Measurements from ENCODE around the gene TSHZ3. TPM values are rescaled to one million over a fixed set of nuclear protein-coding genes. Genes with fewer than 3 reads are reported as not detected.

Gene TSHZ3
- total RNA-seq, 1 donor from 2014 or later: 6.1 TPM

GRCh38 chr19:31352782-31353651, 3.8 kb upstream of the TSHZ3 start:
- H3K4me3 Mint-ChIP-seq (ENCODE audit: unreplicated experiment): peak overlapping the region; percentile 71
- no peaks in the 10 kb centered on the region for H3K9me3 Mint-ChIP-seq (ENCODE audit: unreplicated experiment)
- peak; percentile 64 for TF ChIP-seq EZH2 (IDR thresholded peaks at IDR 0.05; ENCODE audit: insufficient read depth, low read length)
- TF ChIP-seq, protein P1, sequence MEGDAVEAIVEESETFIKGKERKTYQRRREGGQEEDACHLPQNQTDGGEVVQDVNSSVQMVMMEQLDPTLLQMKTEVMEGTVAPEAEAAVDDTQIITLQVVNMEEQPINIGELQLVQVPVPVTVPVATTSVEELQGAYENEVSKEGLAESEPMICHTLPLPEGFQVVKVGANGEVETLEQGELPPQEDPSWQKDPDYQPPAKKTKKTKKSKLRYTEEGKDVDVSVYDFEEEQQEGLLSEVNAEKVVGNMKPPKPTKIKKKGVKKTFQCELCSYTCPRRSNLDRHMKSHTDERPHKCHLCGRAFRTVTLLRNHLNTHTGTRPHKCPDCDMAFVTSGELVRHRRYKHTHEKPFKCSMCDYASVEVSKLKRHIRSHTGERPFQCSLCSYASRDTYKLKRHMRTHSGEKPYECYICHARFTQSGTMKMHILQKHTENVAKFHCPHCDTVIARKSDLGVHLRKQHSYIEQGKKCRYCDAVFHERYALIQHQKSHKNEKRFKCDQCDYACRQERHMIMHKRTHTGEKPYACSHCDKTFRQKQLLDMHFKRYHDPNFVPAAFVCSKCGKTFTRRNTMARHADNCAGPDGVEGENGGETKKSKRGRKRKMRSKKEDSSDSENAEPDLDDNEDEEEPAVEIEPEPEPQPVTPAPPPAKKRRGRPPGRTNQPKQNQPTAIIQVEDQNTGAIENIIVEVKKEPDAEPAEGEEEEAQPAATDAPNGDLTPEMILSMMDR (IDR thresholded peaks at IDR 0.05; ENCODE audit: insufficient read depth, low read depth, low read length): no peak
- H3K9me3 ChIP-seq (ENCODE audit: insufficient read depth, low read depth, low read length): no peaks in the 10 kb centered on the region
- DNase-seq (ENCODE audit: low read depth) (no peak), FAIRE-seq (no peak)
- H3K27me3 Mint-ChIP-seq (ENCODE audit: low read depth, unreplicated experiment): peaks cover 53% of the 10 kb centered on the region
- peak overlapping the region; percentile 96 for H3K4me2 ChIP-seq (ENCODE audit: low read length)
- peaks cover 49% of the 10 kb centered on the region for H3K27me3 ChIP-seq (ENCODE audit: insufficient read depth, low read length)
- no peak overlapping the region for H2AFZ ChIP-seq (ENCODE audit: low read depth, low read length)
- H3K79me2 ChIP-seq (ENCODE audit: insufficient read depth, low read length): peaks cover 33% of the 10 kb centered on the region
- peaks cover 25% of the 10 kb centered on the region for H3K4me1 ChIP-seq (ENCODE audit: insufficient read depth, low read length)
- peak overlapping the region; percentile 82 for H3K4me3 ChIP-seq (ENCODE audit: insufficient read depth, low read depth, low read length)
- no peaks in the 10 kb centered on the region for H3K36me3 ChIP-seq (ENCODE audit: insufficient read depth, low read length)
- H4K20me1 ChIP-seq (ENCODE audit: insufficient read depth, low read length): peaks cover 61% of the 10 kb centered on the region
- H3K27ac ChIP-seq (ENCODE audit: low read depth, low read length): no peak overlapping the region
- H3K27ac Mint-ChIP-seq (ENCODE audit: unreplicated experiment): peak overlapping the region; percentile 75
- peaks cover 24% of the 10 kb centered on the region for H3K4me1 Mint-ChIP-seq (ENCODE audit: low read depth, unreplicated experiment)
- H3K36me3 Mint-ChIP-seq (ENCODE audit: low read depth, unreplicated experiment): no peaks in the 10 kb centered on the region
- no peak overlapping the region for H3K9ac ChIP-seq (ENCODE audit: low read length)

DNA sequence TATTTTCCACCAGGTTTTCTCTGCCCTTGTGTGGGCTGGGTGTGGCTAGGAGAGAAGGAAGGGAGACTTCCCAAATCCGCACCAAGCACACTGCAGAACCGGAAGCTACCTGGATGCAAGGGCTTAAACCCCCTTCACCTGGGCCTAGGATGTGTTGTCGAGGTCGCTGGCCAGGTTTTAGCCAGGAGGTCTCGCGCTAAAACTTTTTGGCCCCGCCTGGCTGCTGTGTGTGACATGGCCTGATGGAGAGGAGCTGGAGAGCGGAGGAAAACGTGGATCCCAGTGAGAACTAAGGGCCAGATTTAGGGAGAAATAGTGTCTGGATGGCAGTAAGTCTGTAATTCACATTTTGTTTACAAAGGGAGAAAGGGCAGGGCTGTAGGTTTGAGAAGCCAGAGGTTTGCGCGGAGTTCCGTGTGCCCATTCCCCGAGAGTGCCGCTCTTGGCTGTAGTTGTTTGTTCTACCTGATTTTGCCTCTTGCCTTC, 3.1 kb upstream of the TSHZ3 start:
- H3K27me3 ChIP-seq (ENCODE audit: insufficient read depth, low read length): peaks cover 43% of the 10 kb centered on the region

More for the DNA sequence above, 3.1 kb upstream of the TSHZ3 start:
- TF ChIP-seq, protein P1 (IDR thresholded peaks at IDR 0.05; ENCODE audit: insufficient read depth, low read depth, low read length): no peak
- no peak for TF ChIP-seq EZH2 (IDR thresholded peaks at IDR 0.05; ENCODE audit: insufficient read depth, low read length)
- peak overlapping the region; percentile 75 for H3K27ac Mint-ChIP-seq (ENCODE audit: unreplicated experiment)
- Histone ChIP-seq H3K4me1 (ENCODE audit: insufficient read depth, low read length) (peaks cover 31% of the 10 kb centered on the region), H3K27ac (ENCODE audit: low read depth, low read length) (no peak overlapping the region), H3K9ac (ENCODE audit: low read length) (peak overlapping the region; percentile 90), H2AFZ (ENCODE audit: low read depth, low read length) (no peak overlapping the region), H3K4me2 (ENCODE audit: low read length) (peak overlapping the region; percentile 96), H3K4me3 (ENCODE audit: insufficient read depth, low read depth, low read length) (peak overlapping the region; percentile 82), H3K79me2 (ENCODE audit: insufficient read depth, low read length) (peaks cover 40% of the 10 kb centered on the region), H4K20me1 (ENCODE audit: insufficient read depth, low read length) (peaks cover 61% of the 10 kb centered on the region), H3K9me3 (ENCODE audit: insufficient read depth, low read depth, low read length) (no peaks in the 10 kb centered on the region), H3K36me3 (ENCODE audit: insufficient read depth, low read length) (no peaks in the 10 kb centered on the region)
- FAIRE-seq (no peak), DNase-seq (ENCODE audit: low read depth) (no peak)
- H3K4me3 Mint-ChIP-seq (ENCODE audit: unreplicated experiment): peak overlapping the region; percentile 97
- H3K4me1 Mint-ChIP-seq (ENCODE audit: low read depth, unreplicated experiment): peaks cover 24% of the 10 kb centered on the region
- no peaks in the 10 kb centered on the region for H3K36me3 Mint-ChIP-seq (ENCODE audit: low read depth, unreplicated experiment)
- H3K9me3 Mint-ChIP-seq (ENCODE audit: unreplicated experiment): no peaks in the 10 kb centered on the region
- peaks cover 46% of the 10 kb centered on the region for H3K27me3 Mint-ChIP-seq (ENCODE audit: low read depth, unreplicated experiment)

Measured in astrocyte (in vitro differentiated cells and primary cell).